Amniotic epithelial cell (primary cell): ENCODE measurements around the gene CEP295NL.
"Not testable (repeated sequence)": the region's sequence is repeated elsewhere in the genome, so short reads cannot be mapped to it uniquely, and the experiment has no call there.

Experiments used
- DNase-seq: peaks from one replicate; pipeline ENCODE4 v3.0.0-alpha.2; 2010; ENCODE audit warnings: low read depth

Gene CEP295NL

GRCh38 chr17:78905116-78905515 lies 2.1 kb upstream of the CEP295NL start:
- peak; percentile 47 for DNase-seq

DNA sequence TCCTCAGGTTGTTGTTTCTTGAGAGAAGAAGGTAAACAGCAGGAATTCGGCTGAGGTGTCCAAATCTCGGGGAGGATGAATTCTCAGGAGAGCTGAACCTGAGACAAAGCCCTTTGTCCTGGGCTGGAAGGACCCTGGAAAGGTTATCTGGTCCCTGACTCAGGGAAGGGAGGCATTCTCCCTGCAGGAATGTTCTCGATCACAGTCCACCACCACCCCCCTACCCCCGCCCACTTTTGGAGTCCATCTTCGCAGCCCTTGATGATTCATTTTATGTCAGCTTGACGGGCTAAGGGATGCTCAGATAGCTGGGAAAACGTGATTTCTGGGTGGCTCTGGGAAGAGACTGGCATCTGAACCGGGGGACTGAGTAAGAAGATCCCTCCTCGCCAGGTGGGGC lies 1.4 kb upstream of the CEP295NL start:
- DNase-seq = peak; percentile 71

GRCh38 chr17:78902231-78902630 lies 770 bp downstream of the CEP295NL start:
- not testable (repeated sequence) for DNase-seq

DNA sequence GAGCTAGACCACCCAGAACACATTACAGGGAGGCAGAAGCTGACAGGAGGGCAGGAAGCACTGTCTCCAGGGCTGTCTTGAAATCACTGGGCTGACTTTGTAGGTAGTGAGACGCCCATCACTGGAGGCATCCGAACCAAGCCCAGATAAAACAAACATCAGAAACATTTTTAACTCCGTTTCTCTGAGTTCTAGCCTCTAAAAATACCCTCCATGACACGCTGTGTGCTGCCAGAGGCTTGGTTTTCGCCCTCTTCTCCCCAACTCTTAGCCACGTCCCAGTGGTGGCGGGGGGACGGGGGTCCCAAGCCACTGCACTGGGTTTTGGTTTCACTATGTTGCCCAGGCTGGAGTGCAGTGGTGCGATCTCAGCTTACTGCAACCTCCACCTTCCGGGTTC lies 1.2 kb downstream of the CEP295NL start:
- no peak for DNase-seq

GRCh38 chr17:78900816-78901215 lies 2.2 kb downstream of the CEP295NL start:
- no peak for DNase-seq

- DNase-seq = peak; percentile 81
Measured at GRCh38 chr17:78899361-78900260, 3.4 kb downstream of the CEP295NL start.

DNA sequence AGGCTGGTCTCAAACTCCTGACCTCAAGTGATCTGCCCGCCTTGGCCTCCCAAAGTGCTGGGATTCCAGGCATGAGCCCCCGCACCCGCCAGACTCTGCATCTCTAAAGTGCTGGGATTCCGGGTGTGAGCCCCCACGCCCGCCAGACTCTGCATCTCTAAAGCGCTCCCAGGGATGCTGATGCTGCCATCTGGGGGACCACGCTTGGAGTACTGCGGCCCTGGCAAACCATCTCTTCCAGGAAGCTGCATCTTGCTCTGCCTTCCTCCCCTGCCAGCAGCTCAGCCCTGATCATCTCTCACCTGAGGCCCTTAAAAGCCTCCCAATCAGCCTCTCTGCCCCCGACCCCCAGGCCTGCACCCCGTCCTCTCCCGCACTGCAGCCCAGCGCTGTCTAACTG lies 4.1 kb downstream of the CEP295NL start:
- DNase-seq = no peak

- no peak for DNase-seq
Measured at GRCh38 chr17:78898075-78898836, 4.7 kb downstream of the CEP295NL start.

GRCh38 chr17:78897664-78898047 lies 5.3 kb downstream of the CEP295NL start:
- DNase-seq = no peak

- DNase-seq = no peak
Measured at GRCh38 chr17:78896834-78897663, 6.0 kb downstream of the CEP295NL start.

- DNase-seq = no peak
Measured at GRCh38 chr17:78896091-78896833, 6.7 kb downstream of the CEP295NL start.

GRCh38 chr17:78895322-78895721 lies 7.7 kb downstream of the CEP295NL start:
- no peak for DNase-seq

DNA sequence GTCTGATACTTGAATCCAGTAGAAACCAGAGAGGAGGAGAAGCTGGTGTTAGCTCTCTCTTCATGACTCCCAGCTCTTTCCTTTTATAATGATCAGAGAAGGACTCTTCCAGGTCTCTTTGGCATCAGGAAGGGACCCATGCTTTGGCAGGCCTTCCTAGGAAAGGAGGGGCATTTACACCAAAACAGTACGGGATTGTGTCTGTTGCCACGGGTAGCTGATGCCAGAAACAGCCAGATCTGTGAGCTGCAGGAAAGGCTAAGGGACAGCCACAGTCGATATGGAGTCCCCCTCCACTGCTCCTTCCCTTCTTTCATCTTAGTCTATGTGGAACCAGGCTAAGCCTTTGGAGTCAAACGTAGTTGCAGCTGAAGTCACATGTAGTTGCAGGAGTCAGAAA lies 9.3 kb downstream of the CEP295NL start:
- DNase-seq = no peak

GRCh38 chr17:78892936-78893379 lies 10.0 kb downstream of the CEP295NL start:
- no peak for DNase-seq

- no peak for DNase-seq
Measured at GRCh38 chr17:78892520-78892919, 10.5 kb downstream of the CEP295NL start.

GRCh38 chr17:78892062-78892456 lies 10.9 kb downstream of the CEP295NL start:
- no peak for DNase-seq

- no peak for DNase-seq
Measured at GRCh38 chr17:78891406-78892061, 11.5 kb downstream of the CEP295NL start.

GRCh38 chr17:78890498-78890897 lies 12.5 kb downstream of the CEP295NL start:
- peak; percentile 98 for DNase-seq

DNA sequence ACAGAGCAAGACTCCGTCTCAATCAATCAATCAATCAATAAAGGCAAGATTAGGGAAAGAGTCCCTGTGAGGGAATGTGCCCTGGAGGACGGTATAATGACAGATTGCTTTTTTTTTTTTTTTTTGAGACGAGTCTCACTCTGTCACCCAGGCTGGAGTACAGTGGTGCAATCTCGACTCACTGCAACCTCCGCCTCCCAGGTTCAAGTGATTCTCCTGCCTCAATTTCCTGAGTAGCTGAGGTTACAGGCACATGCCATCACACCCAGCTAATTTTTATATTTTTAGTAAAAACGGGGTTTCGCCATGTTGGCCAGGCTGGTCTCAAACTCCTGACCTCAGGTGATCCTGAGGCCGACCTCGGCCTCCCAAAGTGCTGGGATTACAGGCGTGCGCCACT lies 12.9 kb downstream of the CEP295NL start:
- DNase-seq = not testable (repeated sequence)

GRCh38 chr17:78889531-78889930 lies 13.5 kb downstream of the CEP295NL start:
- DNase-seq = no peak

GRCh38 chr17:78888941-78889518 lies 14.0 kb downstream of the CEP295NL start:
- DNase-seq = no peak
